Hepatocyte (in vitro differentiated cells): ENCODE results near the gene CARMIL1. TPM values are rescaled to one million over a fixed set of nuclear protein-coding genes. Genes with fewer than 3 reads are reported as not detected.

Source experiments
- DNase-seq: peaks from one replicate; pipeline ENCODE4 v3.0.0-alpha.2; 2016; ENCODE audit warnings: low spot score
- H2AFZ ChIP-seq: fragments of 200-600 bp; sonication (generic); 2 replicates; pipeline ENCODE4 v1.6.0; 2016; ENCODE audit warnings: antibody characterized with exemption, mild to moderate bottlenecking
- H3K27ac ChIP-seq: fragments of 200-600 bp; sonication (generic); 2 replicates; pipeline ENCODE4 v1.5.1; 2016; ENCODE audit warnings: mild to moderate bottlenecking
- H3K27me3 ChIP-seq: fragments of 200-600 bp; sonication (generic); 2 replicates; pipeline ENCODE4 v1.6.1; 2016
- H3K36me3 ChIP-seq: fragments of 200-600 bp; sonication (generic); replicated peaks from 2 replicates; pipeline ENCODE4 v1.5.1; 2016; ENCODE audit warnings: low read depth; ENCODE audit not compliant: insufficient read depth
- H3K4me1 ChIP-seq: fragments of 200-600 bp; sonication (generic); 2 replicates; pipeline ENCODE4 v1.5.1; 2016; ENCODE audit warnings: mild to moderate bottlenecking, moderate library complexity; ENCODE audit not compliant: insufficient read depth
- H3K4me2 ChIP-seq: fragments of 200-600 bp; sonication (generic); 2 replicates; pipeline ENCODE4 v1.6.0; 2016
- H3K4me3 ChIP-seq: fragments of 200-600 bp; sonication (generic); 2 replicates; pipeline ENCODE4 v1.5.1; 2016; ENCODE audit warnings: mild to moderate bottlenecking
- H3K79me2 ChIP-seq: fragments of 200-600 bp; sonication (generic); 2 replicates; pipeline ENCODE4 v1.6.0; 2017; ENCODE audit warnings: mild to moderate bottlenecking
- H3K9me2 ChIP-seq: fragments of 200-600 bp; sonication (generic); replicated peaks from 2 replicates; pipeline ENCODE4 v1.6.0; 2017; ENCODE audit warnings: mild to moderate bottlenecking; ENCODE audit not compliant: insufficient read depth
- H3K9me3 ChIP-seq: fragments of 200-600 bp; sonication (generic); 2 replicates; pipeline ENCODE4 v1.5.1; 2016; ENCODE audit warnings: low read depth, mild to moderate bottlenecking
- H4K20me1 ChIP-seq: fragments of 200-600 bp; sonication (generic); 2 replicates; pipeline ENCODE4 v1.6.0; 2016; ENCODE audit warnings: mild to moderate bottlenecking; ENCODE audit not compliant: insufficient read depth, poor library complexity, severe bottlenecking
- EZH2 ChIP-seq: fragments of 200-600 bp; sonication (generic); IDR thresholded peaks from 2 replicates; pipeline ENCODE4 v1.6.1; 2016; ENCODE audit warnings: antibody characterized with exemption, mild to moderate bottlenecking, borderline replicate concordance
- EZH2phosphoT487 ChIP-seq: fragments of 200-600 bp; sonication (generic); IDR thresholded peaks from one replicate; pipeline ENCODE4 v1.6.1; 2018; ENCODE audit warnings: antibody characterized with exemption, mild to moderate bottlenecking, low read depth, moderate library complexity; ENCODE audit not compliant: unreplicated experiment, severe bottlenecking
- WGBS: methylation state at CpG from one replicate; pipeline ENCODE4 v1.1.6; 2016; ENCODE audit warnings: low lambda C conversion rate; ENCODE audit errors: missing lambda C conversion rate; 5-methylcytosine and 5-hydroxymethylcytosine counted together
- polyA plus RNA-seq: library from polyadenylated mRNA; unstranded; fragments of >200 nt; fragmentation: Nextera tagmentation; extraction: Ambion mirVana; gene quantifications from 2 replicates; pipeline ENCODE4 v1.2.1, GENCODE V29; 2016
- total RNA-seq: library from RNA; depleted of rRNA; stranded (reverse); fragments of >200 nt; gene quantifications from 2 replicates; pipeline ENCODE4 v1.2.3, GENCODE V29; 2014
- TF ChIP-seq, protein P1 (sequence below): fragments of 200-600 bp; sonication (generic); IDR thresholded peaks from 2 replicates; pipeline ENCODE4 v1.5.1; 2016; ENCODE audit warnings: antibody characterized with exemption, mild to moderate bottlenecking; ENCODE audit not compliant: poor library complexity

The CARMIL1 gene
- total and polyA plus RNA-seq, 2 experiments from 2014 or later = 19.5 to 40.6 TPM

GRCh38 chr6:25487012-25487411 is 207.8 kb downstream of the CARMIL1 start:
- Histone ChIP-seq H2AFZ (no peak overlapping the region), H3K4me3 (no peak overlapping the region), H3K9me3 (no peaks in the 10 kb centered on the region), H3K79me2 (no peaks in the 10 kb centered on the region), H3K27ac (no peak overlapping the region), H3K36me3 (peaks cover 3% of the 10 kb centered on the region), H3K27me3 (no peaks in the 10 kb centered on the region), H3K9me2 (no peaks in the 10 kb centered on the region), H3K4me1 (no peaks in the 10 kb centered on the region), H4K20me1 (no peaks in the 10 kb centered on the region), H3K4me2 (no peak overlapping the region)
- 84% methylated on average over 5 of the region's 5 CpGs for WGBS
- no peak for DNase-seq
- TF ChIP-seq, protein P1, sequence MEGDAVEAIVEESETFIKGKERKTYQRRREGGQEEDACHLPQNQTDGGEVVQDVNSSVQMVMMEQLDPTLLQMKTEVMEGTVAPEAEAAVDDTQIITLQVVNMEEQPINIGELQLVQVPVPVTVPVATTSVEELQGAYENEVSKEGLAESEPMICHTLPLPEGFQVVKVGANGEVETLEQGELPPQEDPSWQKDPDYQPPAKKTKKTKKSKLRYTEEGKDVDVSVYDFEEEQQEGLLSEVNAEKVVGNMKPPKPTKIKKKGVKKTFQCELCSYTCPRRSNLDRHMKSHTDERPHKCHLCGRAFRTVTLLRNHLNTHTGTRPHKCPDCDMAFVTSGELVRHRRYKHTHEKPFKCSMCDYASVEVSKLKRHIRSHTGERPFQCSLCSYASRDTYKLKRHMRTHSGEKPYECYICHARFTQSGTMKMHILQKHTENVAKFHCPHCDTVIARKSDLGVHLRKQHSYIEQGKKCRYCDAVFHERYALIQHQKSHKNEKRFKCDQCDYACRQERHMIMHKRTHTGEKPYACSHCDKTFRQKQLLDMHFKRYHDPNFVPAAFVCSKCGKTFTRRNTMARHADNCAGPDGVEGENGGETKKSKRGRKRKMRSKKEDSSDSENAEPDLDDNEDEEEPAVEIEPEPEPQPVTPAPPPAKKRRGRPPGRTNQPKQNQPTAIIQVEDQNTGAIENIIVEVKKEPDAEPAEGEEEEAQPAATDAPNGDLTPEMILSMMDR = no peak
- TF ChIP-seq EZH2phosphoT487 = no peak
- TF ChIP-seq EZH2 = no peak

- Histone ChIP-seq H3K79me2 (no peaks in the 10 kb centered on the region), H3K4me2 (no peak overlapping the region), H2AFZ (no peak overlapping the region), H3K4me1 (no peaks in the 10 kb centered on the region), H3K9me2 (no peaks in the 10 kb centered on the region), H3K4me3 (no peak overlapping the region), H3K27ac (no peak overlapping the region), H3K9me3 (no peaks in the 10 kb centered on the region), H3K36me3 (peaks cover 5% of the 10 kb centered on the region), H3K27me3 (no peaks in the 10 kb centered on the region), H4K20me1 (no peaks in the 10 kb centered on the region)
- 89% methylated on average over 3 of the region's 3 CpGs for WGBS
- TF ChIP-seq EZH2 (no peak), EZH2phosphoT487 (no peak)
- TF ChIP-seq, protein P1 = no peak
- DNase-seq = no peak
These were observed 209.0 kb downstream of the CARMIL1 start for GRCh38 chr6:25488156-25488555.

DNA sequence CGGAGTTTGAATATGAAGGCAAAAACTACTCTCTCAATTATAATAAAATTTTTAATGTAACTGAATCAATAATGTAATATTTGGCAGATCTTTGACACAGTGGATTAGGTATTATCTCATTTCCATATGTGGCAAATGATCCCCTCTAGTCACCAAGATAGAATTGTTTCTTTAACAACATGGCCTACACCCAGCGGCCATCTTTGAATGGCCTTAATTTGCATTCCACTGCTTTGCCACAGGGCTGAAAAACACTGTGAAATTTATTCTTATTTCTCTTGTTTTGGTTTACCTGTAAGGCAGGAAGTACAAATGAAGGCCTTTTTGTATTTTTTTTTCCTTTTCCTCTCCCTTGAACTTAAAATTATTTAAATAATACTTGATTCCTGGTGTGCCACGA is 210.2 kb downstream of the CARMIL1 start:
- Histone ChIP-seq H3K4me3 (no peak overlapping the region), H3K4me1 (no peaks in the 10 kb centered on the region), H4K20me1 (no peaks in the 10 kb centered on the region), H3K27me3 (no peaks in the 10 kb centered on the region), H3K9me2 (no peaks in the 10 kb centered on the region), H2AFZ (no peak overlapping the region), H3K36me3 (peaks cover 5% of the 10 kb centered on the region), H3K4me2 (no peak overlapping the region), H3K79me2 (no peaks in the 10 kb centered on the region), H3K27ac (no peak overlapping the region), H3K9me3 (no peaks in the 10 kb centered on the region)
- TF ChIP-seq, protein P1 = no peak
- no peak for DNase-seq
- WGBS = 95% methylated on average over 3 of the region's 3 CpGs
